ENCODE measurements around the gene REPS2. TPM values are rescaled to one million over a fixed set of nuclear protein-coding genes. Genes with fewer than 3 reads are reported as not detected.

Gene REPS2
- total RNA-seq, 2 donors from 2014 or later: 17.6 to 22.7 TPM

- no peak for TF ChIP-seq CTCF (IDR thresholded peaks at IDR 0.05)
- Histone ChIP-seq H3K27me3 (peaks cover 2% of the 10 kb centered on the region), H3K4me3 (no peak overlapping the region), H3K9me3 (no peaks in the 10 kb centered on the region), H3K36me3 (no peaks in the 10 kb centered on the region), H3K9ac (ENCODE audit: low read depth in 2 of 2, low read length in 2 of 2) (no peak overlapping the region), H3K27ac (no peak overlapping the region), H3K4me1 (no peaks in the 10 kb centered on the region)
- no peak for DNase-seq
- intact Hi-C loops (cut with DNase I): no loop called here
Observed at GRCh38 chrX:16981980-16982379, 35.5 kb downstream of the REPS2 start.

DNA sequence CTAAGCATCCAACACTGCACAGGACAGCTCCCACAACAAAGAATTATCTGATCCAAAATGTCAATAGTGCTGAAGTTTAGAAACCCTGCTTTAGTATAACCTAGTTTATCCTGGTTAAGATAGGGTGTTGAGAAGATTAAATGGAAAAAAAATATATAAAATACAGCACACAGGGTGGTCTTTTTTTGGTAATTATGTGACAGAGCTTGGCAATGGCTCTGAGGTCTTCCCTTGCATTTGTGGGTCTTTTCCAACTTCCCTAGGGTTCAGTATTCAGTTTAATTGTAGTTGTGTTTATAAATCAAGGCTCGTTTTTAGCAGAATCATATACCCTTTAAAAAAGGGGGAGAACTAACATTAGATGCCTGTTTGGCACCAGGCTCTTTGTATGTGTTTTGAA lies 36.6 kb downstream of the REPS2 start:
- Histone ChIP-seq H3K4me3 (no peak overlapping the region), H3K9me3 (no peaks in the 10 kb centered on the region), H3K27ac (no peak overlapping the region), H3K36me3 (no peaks in the 10 kb centered on the region), H3K9ac (ENCODE audit: low read depth in 2 of 2, low read length in 2 of 2) (no peak overlapping the region), H3K4me1 (no peaks in the 10 kb centered on the region), H3K27me3 (peaks cover 2% of the 10 kb centered on the region)
- no peak for DNase-seq
- no peak for TF ChIP-seq CTCF (IDR thresholded peaks at IDR 0.05)
- intact Hi-C loops (cut with DNase I): no loop called here

- Histone ChIP-seq H3K9ac (ENCODE audit: low read depth in 2 of 2, low read length in 2 of 2) (no peak overlapping the region), H3K4me1 (no peaks in the 10 kb centered on the region), H3K4me3 (no peak overlapping the region), H3K27me3 (no peaks in the 10 kb centered on the region), H3K9me3 (no peaks in the 10 kb centered on the region), H3K36me3 (no peaks in the 10 kb centered on the region), H3K27ac (no peak overlapping the region)
- TF ChIP-seq CTCF (IDR thresholded peaks at IDR 0.05): no peak
- intact Hi-C loops (cut with DNase I): no loop called here
- no peak for DNase-seq
Observed at GRCh38 chrX:16985286-16985685, 38.8 kb downstream of the REPS2 start.

GRCh38 chrX:16986169-16986568 lies 39.7 kb downstream of the REPS2 start:
- DNase-seq: no peak
- Histone ChIP-seq H3K27me3 (no peaks in the 10 kb centered on the region), H3K4me1 (no peaks in the 10 kb centered on the region), H3K27ac (no peak overlapping the region), H3K9me3 (no peaks in the 10 kb centered on the region), H3K9ac (ENCODE audit: low read depth in 2 of 2, low read length in 2 of 2) (no peak overlapping the region), H3K36me3 (no peaks in the 10 kb centered on the region), H3K4me3 (no peak overlapping the region)
- no peak for TF ChIP-seq CTCF (IDR thresholded peaks at IDR 0.05)
- intact Hi-C loops (cut with DNase I): no loop called here

DNA sequence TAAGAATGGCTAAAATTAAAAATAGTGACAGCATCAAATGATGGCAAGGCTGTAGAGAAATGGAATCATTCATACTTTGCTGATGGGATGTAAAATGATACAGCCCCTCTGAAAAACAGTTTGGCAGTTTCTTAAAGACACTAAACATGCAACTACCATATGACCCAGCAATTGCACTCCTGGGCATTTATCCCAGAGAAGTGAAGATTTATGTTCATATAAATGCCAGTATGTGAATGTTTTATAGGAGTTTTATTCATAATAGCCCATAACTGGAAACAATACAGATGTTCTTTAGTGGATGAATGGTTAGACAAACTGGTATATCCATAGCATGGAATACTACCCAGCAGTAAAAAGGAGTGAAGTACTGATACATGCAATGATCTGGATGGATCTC lies 43.3 kb downstream of the REPS2 start:
- Histone ChIP-seq H3K4me1 (no peaks in the 10 kb centered on the region), H3K9me3 (no peaks in the 10 kb centered on the region), H3K4me3 (no peak overlapping the region), H3K27me3 (no peaks in the 10 kb centered on the region), H3K9ac (ENCODE audit: low read depth in 2 of 2, low read length in 2 of 2) (no peak overlapping the region), H3K27ac (no peak overlapping the region), H3K36me3 (no peaks in the 10 kb centered on the region)
- intact Hi-C loops (cut with DNase I): no loop called here
- no peak for TF ChIP-seq CTCF (IDR thresholded peaks at IDR 0.05)
- no peak for DNase-seq

DNA sequence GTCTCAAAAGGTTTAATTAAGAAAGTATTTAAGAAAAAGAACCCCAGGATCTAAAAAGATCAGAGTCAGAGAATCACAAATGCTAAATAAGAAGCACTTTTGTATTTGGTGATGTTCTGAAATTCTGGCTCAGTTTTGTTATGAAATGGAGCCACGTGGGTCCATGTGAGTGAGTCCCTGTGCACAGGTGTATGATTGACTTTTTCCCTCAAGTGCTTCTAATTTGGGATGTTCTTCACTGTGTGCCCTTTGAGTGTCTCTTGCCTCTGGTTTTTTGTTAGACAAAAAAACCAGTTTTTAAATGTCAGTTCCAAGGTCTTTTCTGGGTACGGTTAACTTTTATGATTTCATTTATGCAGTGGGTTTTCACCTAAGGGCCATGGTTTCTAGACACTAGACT lies 44.4 kb downstream of the REPS2 start:
- Histone ChIP-seq H3K4me1 (no peaks in the 10 kb centered on the region), H3K4me3 (no peak overlapping the region), H3K27me3 (no peaks in the 10 kb centered on the region), H3K9ac (ENCODE audit: low read depth in 2 of 2, low read length in 2 of 2) (no peak overlapping the region), H3K9me3 (no peaks in the 10 kb centered on the region), H3K36me3 (no peaks in the 10 kb centered on the region), H3K27ac (no peak overlapping the region)
- no peak for DNase-seq
- TF ChIP-seq CTCF (IDR thresholded peaks at IDR 0.05): no peak
- intact Hi-C loops (cut with DNase I): no loop called here

Data from colonic mucosa (tissue), 4 donors.